MCF 10A (cell line): Measurements from ENCODE around the gene L3MBTL3. TPM values are rescaled to one million over a fixed set of nuclear protein-coding genes. Genes with fewer than 3 reads are reported as not detected.

ENCODE experiments used
- BruUV-seq: library from RNA; stranded (reverse); fragments of 400-500 nt; replicated peaks from 2 replicates; lab custom pipeline; 2021; lab: Mats Ljungman, UMichigan
- CTCF ChIA-PET: fragments of 300-600 bp; sonication (Branson Sonifier 250); formaldehyde crosslinking; extraction: SDS; loops from one replicate; lab custom pipeline; 2021; ENCODE audit warnings: antibody characterized with exemption, inconsistent platforms; lab: Yijun Ruan, JAX
- POLR2A ChIA-PET: fragments of 300-600, 350-650 bp; sonication (Branson Sonifier 250); formaldehyde crosslinking; extraction: SDS; loops from one replicate; lab custom pipeline; 2020; ENCODE audit warnings: antibody characterized with exemption, inconsistent platforms; lab: Yijun Ruan, JAX
- DNase-seq: peaks from one replicate; pipeline ENCODE4 v3.0.0-alpha.2; 2018; ENCODE audit not compliant: unreplicated experiment
- H3K27ac Mint-ChIP-seq: one replicate; pipeline ENCODE4 v1.8.0; 2022; ENCODE audit warnings: mild to moderate bottlenecking, low read depth, mixed read lengths; ENCODE audit not compliant: unreplicated experiment
- H3K27me3 Mint-ChIP-seq: one replicate; pipeline ENCODE4 v1.8.0; 2022; ENCODE audit warnings: mixed read lengths; ENCODE audit not compliant: insufficient read depth, unreplicated experiment
- H3K36me3 Mint-ChIP-seq: one replicate; pipeline ENCODE4 v1.8.0; 2022; ENCODE audit warnings: mild to moderate bottlenecking, moderate library complexity, mixed read lengths; ENCODE audit not compliant: insufficient read depth, unreplicated experiment
- H3K4me1 Mint-ChIP-seq: one replicate; pipeline ENCODE4 v1.8.0; 2022; ENCODE audit warnings: mixed read lengths; ENCODE audit not compliant: insufficient read depth, unreplicated experiment
- H3K4me3 Mint-ChIP-seq: one replicate; pipeline ENCODE4 v1.8.0; 2022; ENCODE audit warnings: mild to moderate bottlenecking, moderate library complexity, mixed read lengths; ENCODE audit not compliant: unreplicated experiment
- H3K9me3 Mint-ChIP-seq: one replicate; pipeline ENCODE4 v1.8.0; 2022; ENCODE audit warnings: mixed read lengths; ENCODE audit not compliant: unreplicated experiment
- intact Hi-C: fragments of 100-400 bp; cut with micrococcal nuclease; formaldehyde crosslinking; loops from 2 replicates; pipeline ENCODE4 v1.14.1; 2022
- total RNA-seq: library from RNA; stranded (reverse); gene quantifications from 2 replicates; pipeline ENCODE4 v1.2.3, GENCODE V29; 2022
- TF ChIP-seq, protein P1 (sequence below): fragments of 200-600 bp; IDR thresholded peaks from one replicate; pipeline ENCODE4 v1.8.0; 2022; ENCODE audit warnings: antibody characterized with exemption, mild to moderate bottlenecking; ENCODE audit not compliant: unreplicated experiment

L3MBTL3 gene
- total RNA-seq, 1 experiment from 2014 or later, result 5.2 TPM

DNA sequence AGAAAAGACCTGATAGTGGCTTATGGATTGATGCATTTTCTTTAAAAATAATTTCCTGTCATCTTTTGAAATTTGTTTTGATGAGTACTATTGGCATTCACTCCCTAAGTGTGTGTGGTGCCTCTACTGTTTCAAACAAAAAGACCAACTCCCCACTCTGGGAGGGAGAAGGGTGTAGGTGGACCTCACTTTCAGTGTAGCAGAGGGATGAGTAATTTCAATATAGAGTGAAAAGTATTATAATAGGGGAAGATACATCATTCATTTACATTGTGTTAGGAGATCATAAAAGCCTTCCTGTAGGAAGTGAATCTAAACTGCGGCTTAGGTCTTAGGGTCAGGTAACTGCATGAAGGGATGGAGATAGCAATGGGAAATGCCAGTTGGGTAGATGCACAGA lies 158.0 kb downstream of the L3MBTL3 start:
- peaks cover 17% of the 10 kb centered on the region for H3K4me1 Mint-ChIP-seq
- POLR2A ChIA-PET, result no interaction called here
- no peak overlapping the region for H3K27ac Mint-ChIP-seq
- no peak for DNase-seq
- H3K36me3 Mint-ChIP-seq, result no peaks in the 10 kb centered on the region
- H3K27me3 Mint-ChIP-seq, result no peaks in the 10 kb centered on the region
- TF ChIP-seq, protein P1, sequence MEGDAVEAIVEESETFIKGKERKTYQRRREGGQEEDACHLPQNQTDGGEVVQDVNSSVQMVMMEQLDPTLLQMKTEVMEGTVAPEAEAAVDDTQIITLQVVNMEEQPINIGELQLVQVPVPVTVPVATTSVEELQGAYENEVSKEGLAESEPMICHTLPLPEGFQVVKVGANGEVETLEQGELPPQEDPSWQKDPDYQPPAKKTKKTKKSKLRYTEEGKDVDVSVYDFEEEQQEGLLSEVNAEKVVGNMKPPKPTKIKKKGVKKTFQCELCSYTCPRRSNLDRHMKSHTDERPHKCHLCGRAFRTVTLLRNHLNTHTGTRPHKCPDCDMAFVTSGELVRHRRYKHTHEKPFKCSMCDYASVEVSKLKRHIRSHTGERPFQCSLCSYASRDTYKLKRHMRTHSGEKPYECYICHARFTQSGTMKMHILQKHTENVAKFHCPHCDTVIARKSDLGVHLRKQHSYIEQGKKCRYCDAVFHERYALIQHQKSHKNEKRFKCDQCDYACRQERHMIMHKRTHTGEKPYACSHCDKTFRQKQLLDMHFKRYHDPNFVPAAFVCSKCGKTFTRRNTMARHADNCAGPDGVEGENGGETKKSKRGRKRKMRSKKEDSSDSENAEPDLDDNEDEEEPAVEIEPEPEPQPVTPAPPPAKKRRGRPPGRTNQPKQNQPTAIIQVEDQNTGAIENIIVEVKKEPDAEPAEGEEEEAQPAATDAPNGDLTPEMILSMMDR, result no peak
- H3K9me3 Mint-ChIP-seq, result peaks cover 7% of the 10 kb centered on the region
- intact Hi-C loops, result no loop called here
- H3K4me3 Mint-ChIP-seq, result no peak overlapping the region
- CTCF ChIA-PET, result no interaction called here
- no TSS peak for BruUV-seq

DNA sequence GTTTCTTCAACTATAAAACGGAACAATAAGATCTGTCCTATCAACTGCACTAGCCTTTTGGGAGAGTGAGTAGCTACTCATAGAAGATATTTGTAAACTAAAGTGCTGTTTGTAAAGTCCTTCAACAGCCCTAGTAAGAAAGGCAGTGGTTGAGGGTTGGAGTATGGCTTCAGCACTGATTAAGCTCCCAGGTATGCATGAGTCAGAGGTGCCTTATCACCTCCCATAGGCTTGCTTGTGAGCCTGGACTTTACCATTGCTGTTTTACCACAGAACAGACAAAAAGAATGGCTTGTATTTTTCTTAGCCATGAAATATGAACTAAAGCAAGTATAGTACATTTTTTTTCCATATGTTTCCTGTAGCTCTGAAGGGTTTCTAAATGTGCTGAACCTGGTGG lies 160.3 kb downstream of the L3MBTL3 start:
- H3K27ac Mint-ChIP-seq, result no peak overlapping the region
- intact Hi-C loops, result no loop called here

DNA sequence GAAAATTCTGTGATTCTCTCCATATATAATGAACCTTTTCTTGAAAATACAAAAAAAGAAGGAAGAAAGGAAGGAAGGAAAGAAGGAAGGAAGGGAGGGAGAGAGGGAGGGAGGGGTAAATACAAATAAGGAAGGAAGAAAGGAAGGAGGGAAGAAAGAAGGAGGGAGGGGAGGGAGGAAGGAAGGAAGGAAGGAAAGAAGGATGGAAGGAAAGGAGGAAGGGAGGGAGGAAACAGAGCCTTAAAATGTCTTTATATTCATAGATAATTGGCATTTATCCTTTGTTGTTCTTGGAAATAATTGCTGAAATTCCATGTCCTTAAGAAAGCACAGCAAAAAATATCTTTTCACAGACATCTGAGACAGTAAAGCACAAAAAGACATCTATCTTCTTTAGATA lies 164.1 kb downstream of the L3MBTL3 start:
- intact Hi-C loops, result no loop called here
- BruUV-seq, result no TSS peak
- TF ChIP-seq, protein P1, result no peak
- Mint-ChIP-seq H3K4me3 (no peak overlapping the region), H3K36me3 (no peaks in the 10 kb centered on the region), H3K27ac (no peak overlapping the region), H3K4me1 (peaks cover 15% of the 10 kb centered on the region), H3K9me3 (no peaks in the 10 kb centered on the region), H3K27me3 (no peaks in the 10 kb centered on the region)
- ChIA-PET POLR2A (interaction anchor here (0.6 kb wide), 1 partner anchor 10 kb away, joined by 4 read pairs; no protein-coding TSS in a partner anchor), CTCF (no interaction called here)
- DNase-seq, result no peak

More for the DNA sequence above, 160.3 kb downstream of the L3MBTL3 start:
- no peaks in the 10 kb centered on the region for H3K36me3 Mint-ChIP-seq
- no peaks in the 10 kb centered on the region for H3K27me3 Mint-ChIP-seq
- TF ChIP-seq, protein P1, result no peak
- no peaks in the 10 kb centered on the region for H3K9me3 Mint-ChIP-seq
- DNase-seq, result peak; percentile 89
- BruUV-seq, result no TSS peak
- peaks cover 17% of the 10 kb centered on the region for H3K4me1 Mint-ChIP-seq
- POLR2A ChIA-PET, result interaction anchor here (0.6 to 2.1 kb wide), 5 partner anchors 9 to 17 kb away, joined by 3 to 5 read pairs (median 3); no protein-coding TSS in a partner anchor
- no peak overlapping the region for H3K4me3 Mint-ChIP-seq
- CTCF ChIA-PET, result interaction anchor here (0.6 to 1.2 kb wide), 4 partner anchors 33 to 322 kb away, joined by 4 to 5 read pairs (median 4); no protein-coding TSS in a partner anchor

DNA sequence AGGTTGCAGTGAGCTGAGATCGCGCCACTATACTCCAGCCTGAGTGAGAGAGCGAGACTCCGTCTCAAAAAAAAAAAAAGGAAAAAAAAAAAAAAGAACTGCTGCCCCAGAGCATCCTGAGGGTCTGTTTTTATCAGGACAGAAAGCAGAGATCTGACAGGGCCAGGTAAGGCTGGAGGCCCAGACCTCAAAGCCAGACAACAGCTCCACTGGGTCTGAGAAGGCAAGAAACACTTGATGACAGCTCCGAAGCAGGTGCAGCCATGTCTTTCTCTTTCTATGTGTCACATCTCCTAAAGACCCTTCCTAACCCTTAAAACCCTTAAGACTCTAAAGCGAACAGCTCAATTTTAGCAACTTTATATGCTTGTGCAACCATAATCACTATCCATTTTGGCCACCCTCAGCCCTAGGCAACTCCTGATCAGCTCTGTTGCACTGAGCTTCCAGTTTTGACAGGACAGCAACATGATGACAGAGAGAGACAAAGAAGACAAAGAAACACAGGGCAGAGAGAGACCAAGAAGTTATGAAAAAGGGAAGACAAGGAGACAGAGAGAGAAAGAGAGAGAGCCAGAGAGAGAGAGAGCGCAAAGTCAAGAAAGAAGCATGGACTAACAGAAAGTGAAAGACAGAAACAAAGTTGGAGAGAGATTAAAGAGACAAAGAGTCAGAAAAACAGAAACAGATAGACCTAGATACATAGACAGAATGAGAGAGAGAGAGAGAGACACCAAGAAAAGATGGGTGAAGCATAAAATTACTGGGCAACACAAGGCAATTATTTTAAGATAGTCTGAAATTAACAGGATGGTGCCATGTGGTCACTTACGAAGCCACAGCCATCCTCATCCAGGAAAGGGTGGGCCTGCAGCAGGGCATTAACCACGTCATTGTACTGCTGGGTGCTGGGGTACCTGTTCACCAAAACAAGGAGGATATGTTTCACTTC lies 165.2 kb downstream of the L3MBTL3 start:
- Mint-ChIP-seq H3K4me3 (no peak overlapping the region), H3K9me3 (no peaks in the 10 kb centered on the region), H3K27me3 (no peaks in the 10 kb centered on the region), H3K27ac (no peak overlapping the region), H3K36me3 (no peaks in the 10 kb centered on the region), H3K4me1 (peaks cover 7% of the 10 kb centered on the region)
- TF ChIP-seq, protein P1, result no peak
- DNase-seq, result no peak
- intact Hi-C loops, result no loop called here
- ChIA-PET CTCF (no interaction called here), POLR2A (interaction anchor here (0.7 kb wide), 3 partner anchors 44 to 501 kb away, joined by 3 to 4 read pairs (median 3); no protein-coding TSS in a partner anchor)
- BruUV-seq, result no TSS peak
